ENCODE measurements around the gene CYP26C1.

- TF ChIP-seq CTCF (IDR thresholded peaks at IDR 0.05): no peak
- TF ChIP-seq E2F5 (CRISPR knock-in tag; IDR thresholded peaks at IDR 0.05): no peak
- TF ChIP-seq CREM (CRISPR knock-in tag; IDR thresholded peaks at IDR 0.05): no peak
- TF ChIP-seq MLX (CRISPR knock-in tag; IDR thresholded peaks at IDR 0.05): no peak
- TF ChIP-seq IRF2 (CRISPR knock-in tag; IDR thresholded peaks at IDR 0.05; ENCODE audit: borderline replicate concordance, low read depth): no peak
- TF ChIP-seq NR2C2 (CRISPR knock-in tag; IDR thresholded peaks at IDR 0.05): no peak
- no peak for TF ChIP-seq NR3C1 (CRISPR knock-in tag; conservative IDR thresholded peaks at IDR 0.05; ENCODE audit: low read depth)
- no peak for TF ChIP-seq MXD4 (CRISPR knock-in tag; IDR thresholded peaks at IDR 0.05; ENCODE audit: borderline replicate concordance)
- TF ChIP-seq MAX (CRISPR knock-in tag; IDR thresholded peaks at IDR 0.05): no peak
Observed at GRCh38 chr10:93085272-93085859, 24.8 kb downstream of the CYP26C1 start.

Data from WTC11 (cell line).